Measurements from ENCODE around the gene SHISA9.

GRCh38 chr16:12866981-12867551 lies 34.3 kb upstream of the SHISA9 start:
- no peak for TF ChIP-seq CTCF (IDR thresholded peaks at IDR 0.05; ENCODE audit: poor library complexity)
- no peak for TF ChIP-seq EZH2 (IDR thresholded peaks at IDR 0.05; ENCODE audit: borderline replicate concordance)
- TF ChIP-seq EZH2phosphoT487 (IDR thresholded peaks at IDR 0.05; ENCODE audit: low read depth, severe bottlenecking, unreplicated experiment) = no peak

All from hepatocyte (in vitro differentiated cells).